ENCODE measurements around the gene TGOLN2.

The TGOLN2 gene

DNA sequence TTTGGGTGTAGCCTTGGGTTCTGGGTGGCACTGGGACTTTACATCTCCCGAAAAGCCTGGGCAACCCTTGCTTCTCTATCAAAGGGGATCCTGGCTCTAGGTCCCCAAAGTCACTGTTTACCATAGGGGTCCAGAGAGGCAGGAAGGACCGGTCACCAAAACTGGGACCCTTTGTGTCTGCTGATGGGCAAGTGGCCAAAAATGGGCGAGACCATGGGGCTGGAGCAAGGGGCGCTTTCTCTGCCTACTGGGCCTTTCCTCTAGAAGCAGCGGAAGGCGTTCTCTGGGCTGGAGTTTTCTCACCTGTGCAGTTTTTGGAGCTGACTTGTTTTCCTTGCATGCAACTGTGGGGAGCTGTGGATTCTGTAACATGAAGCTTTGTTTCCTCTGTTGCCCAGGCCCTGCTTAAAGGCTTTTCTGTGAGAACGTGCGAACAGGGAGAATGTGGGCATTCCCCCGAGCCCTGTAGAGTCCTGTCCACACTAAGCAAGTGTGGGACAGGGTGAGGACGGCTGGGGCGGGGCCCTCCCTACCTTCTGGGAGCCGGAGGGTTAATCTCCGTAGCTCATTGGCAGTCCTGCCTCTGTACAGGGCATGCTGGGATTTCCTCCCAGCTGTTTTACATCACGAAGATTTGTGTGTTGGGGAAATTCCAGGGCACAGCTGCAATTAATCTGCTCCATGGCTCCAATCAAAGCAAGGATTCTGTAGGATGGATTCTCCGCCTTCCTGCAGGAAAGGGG lies 50.2 kb downstream of the TGOLN2 start:
- H3K18ac ChIP-seq (ENCODE audit: low read length): peak overlapping the region; percentile 49
- H3K79me1 ChIP-seq (ENCODE audit: low read depth, low read length): no peaks in the 10 kb centered on the region
- no peak overlapping the region for H4K91ac ChIP-seq (ENCODE audit: low read depth, low read length, poor library complexity)
- H3K4me3 ChIP-seq (ENCODE audit: low read length in 2 of 2): no peak overlapping the region
- H2BK15ac ChIP-seq (ENCODE audit: low read length): peak overlapping the region; percentile 35
- H2AK5ac ChIP-seq (ENCODE audit: low read depth, low read length): no peak overlapping the region
- no peak overlapping the region for H3K9ac ChIP-seq (ENCODE audit: low read depth, low read length, poor library complexity)
- H3K4me1 ChIP-seq (ENCODE audit: control insufficient read depth in 2 of 2, insufficient read depth in 1 of 2, low read depth in 1 of 2, low read length in 2 of 2): peaks cover 3 to 15% of the 10 kb centered on the region in 2 donors
- H2BK120ac ChIP-seq (ENCODE audit: low read depth, low read length): peak overlapping the region; percentile 44
- H3K4me2 ChIP-seq (ENCODE audit: insufficient read depth, low read length, poor library complexity, severe bottlenecking): no peak overlapping the region
- H3K27me3 ChIP-seq (ENCODE audit: control insufficient read depth in 3 of 3, insufficient read depth in 3 of 3, low read depth in 1 of 3, low read length in 3 of 3): no peaks in the 10 kb centered on the region
- peak overlapping the region; percentile 26 for H3K23ac ChIP-seq (ENCODE audit: low read depth, low read length, poor library complexity)
- H4K8ac ChIP-seq (ENCODE audit: low read depth, low read length): no peak overlapping the region
- no peak overlapping the region for H3K14ac ChIP-seq (ENCODE audit: low read length)
- no CpG with 5 or more reads among the region's 15 CpGs for WGBS, 2 donors (ENCODE audit: extremely low coverage in 2 of 2, insufficient read length in 2 of 2, insufficient replicate concordance in 1 of 2)
- H2BK5ac ChIP-seq (ENCODE audit: low read length): peak overlapping the region; percentile 47
- H3K9me3 ChIP-seq (replicated peaks in 1 of 2; ENCODE audit: control insufficient read depth in 2 of 2, insufficient read depth in 1 of 2, low read depth in 1 of 2, low read length in 2 of 2): no peaks in the 10 kb centered on the region
- peak overlapping the region; percentile 28 for H3K27ac ChIP-seq (replicated peaks; ENCODE audit: low read length)
- peaks cover 2 to 3% of the 10 kb centered on the region in 2 donors for H3K36me3 ChIP-seq (replicated peaks in 1 of 2; ENCODE audit: control insufficient read depth in 2 of 2, insufficient read depth in 2 of 2, low read length in 2 of 2)
- H2BK12ac ChIP-seq (ENCODE audit: low read length): no peak overlapping the region
- no peak overlapping the region for H2AFZ ChIP-seq (ENCODE audit: low read length)
- DNase-seq (ENCODE audit: low spot score): no peak
- H3K4ac ChIP-seq (ENCODE audit: low read length): no peak overlapping the region

DNA sequence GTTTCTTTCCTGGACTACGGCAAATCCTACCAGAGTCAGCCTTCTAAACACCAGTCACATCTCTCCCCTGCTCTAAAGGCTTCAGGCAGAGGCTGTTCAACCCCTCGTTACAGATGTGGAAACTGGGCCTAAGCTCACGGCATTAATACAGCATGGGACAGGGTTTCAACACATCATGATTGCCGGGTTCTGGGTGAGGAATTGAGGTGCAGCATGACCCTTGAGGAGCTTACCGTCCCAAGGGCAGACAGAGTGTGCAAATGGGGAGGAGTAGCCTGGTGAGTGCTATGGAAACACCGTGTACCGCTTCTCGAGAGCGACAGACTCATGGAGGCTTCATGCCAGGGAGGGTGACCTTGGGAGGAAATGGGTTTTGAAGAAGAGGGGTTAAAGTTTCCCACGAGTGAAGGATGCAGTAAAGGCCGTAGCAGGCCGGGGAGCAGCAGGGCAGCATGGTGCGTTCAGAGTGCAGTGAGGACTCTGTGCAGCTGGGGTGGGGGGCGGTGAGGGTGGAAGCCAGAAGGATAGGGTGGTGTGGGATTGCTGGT lies 51.1 kb downstream of the TGOLN2 start:
- DNase-seq (ENCODE audit: low spot score): no peak
- Histone ChIP-seq H3K4me2 (ENCODE audit: insufficient read depth, low read length, poor library complexity, severe bottlenecking) (no peak overlapping the region), H3K79me1 (ENCODE audit: low read depth, low read length) (no peaks in the 10 kb centered on the region), H3K9ac (ENCODE audit: low read depth, low read length, poor library complexity) (no peak overlapping the region), H4K91ac (ENCODE audit: low read depth, low read length, poor library complexity) (peak overlapping the region; percentile 45), H3K4me1 (ENCODE audit: control insufficient read depth in 2 of 2, insufficient read depth in 1 of 2, low read depth in 1 of 2, low read length in 2 of 2) (peaks cover 3 to 15% of the 10 kb centered on the region in 2 donors), H3K14ac (ENCODE audit: low read length) (no peak overlapping the region), H2BK120ac (ENCODE audit: low read depth, low read length) (no peak overlapping the region), H3K27ac (replicated peaks; ENCODE audit: low read length) (no peak overlapping the region), H2BK12ac (ENCODE audit: low read length) (no peak overlapping the region), H2AK5ac (ENCODE audit: low read depth, low read length) (peak overlapping the region; percentile 47), H3K36me3 (replicated peaks in 1 of 2; ENCODE audit: control insufficient read depth in 2 of 2, insufficient read depth in 2 of 2, low read length in 2 of 2) (peaks cover 2 to 3% of the 10 kb centered on the region in 2 donors), H3K4ac (ENCODE audit: low read length) (no peak overlapping the region), H3K27me3 (ENCODE audit: control insufficient read depth in 3 of 3, insufficient read depth in 3 of 3, low read depth in 1 of 3, low read length in 3 of 3) (no peaks in the 10 kb centered on the region), H3K4me3 (ENCODE audit: low read length in 2 of 2) (no peak overlapping the region), H3K9me3 (replicated peaks in 1 of 2; ENCODE audit: control insufficient read depth in 2 of 2, insufficient read depth in 1 of 2, low read depth in 1 of 2, low read length in 2 of 2) (no peaks in the 10 kb centered on the region), H4K8ac (ENCODE audit: low read depth, low read length) (no peak overlapping the region), H2BK15ac (ENCODE audit: low read length) (no peak overlapping the region), H2AFZ (ENCODE audit: low read length) (no peak overlapping the region), H3K23ac (ENCODE audit: low read depth, low read length, poor library complexity) (no peak overlapping the region), H3K18ac (ENCODE audit: low read length) (no peak overlapping the region), H2BK5ac (ENCODE audit: low read length) (peak overlapping the region; percentile 59)
- WGBS, 2 donors (ENCODE audit: extremely low coverage in 2 of 2, insufficient read length in 2 of 2, insufficient replicate concordance in 1 of 2): no CpG with 5 or more reads among the region's 14 CpGs

- Histone ChIP-seq H3K4me3 (ENCODE audit: low read length in 2 of 2) (no peak overlapping the region), H3K79me1 (ENCODE audit: low read depth, low read length) (no peaks in the 10 kb centered on the region), H3K4ac (ENCODE audit: low read length) (no peak overlapping the region), H3K36me3 (replicated peaks in 1 of 2; ENCODE audit: control insufficient read depth in 2 of 2, insufficient read depth in 2 of 2, low read length in 2 of 2) (peaks cover 2 to 3% of the 10 kb centered on the region in 2 donors), H3K27ac (replicated peaks; ENCODE audit: low read length) (no peak overlapping the region), H3K4me1 (ENCODE audit: control insufficient read depth in 2 of 2, insufficient read depth in 1 of 2, low read depth in 1 of 2, low read length in 2 of 2) (peaks cover 3 to 15% of the 10 kb centered on the region in 2 donors), H3K9me3 (replicated peaks in 1 of 2; ENCODE audit: control insufficient read depth in 2 of 2, insufficient read depth in 1 of 2, low read depth in 1 of 2, low read length in 2 of 2) (no peaks in the 10 kb centered on the region), H2BK15ac (ENCODE audit: low read length) (no peak overlapping the region), H3K23ac (ENCODE audit: low read depth, low read length, poor library complexity) (no peak overlapping the region), H3K14ac (ENCODE audit: low read length) (no peak overlapping the region), H2BK5ac (ENCODE audit: low read length) (no peak overlapping the region), H2BK12ac (ENCODE audit: low read length) (no peak overlapping the region), H3K4me2 (ENCODE audit: insufficient read depth, low read length, poor library complexity, severe bottlenecking) (no peak overlapping the region), H2BK120ac (ENCODE audit: low read depth, low read length) (no peak overlapping the region), H2AK5ac (ENCODE audit: low read depth, low read length) (no peak overlapping the region), H3K18ac (ENCODE audit: low read length) (no peak overlapping the region), H3K27me3 (ENCODE audit: control insufficient read depth in 3 of 3, insufficient read depth in 3 of 3, low read depth in 1 of 3, low read length in 3 of 3) (no peaks in the 10 kb centered on the region), H4K91ac (ENCODE audit: low read depth, low read length, poor library complexity) (no peak overlapping the region), H2AFZ (ENCODE audit: low read length) (no peak overlapping the region), H4K8ac (ENCODE audit: low read depth, low read length) (no peak overlapping the region), H3K9ac (ENCODE audit: low read depth, low read length, poor library complexity) (no peak overlapping the region)
- no CpG with 5 or more reads among the region's 9 CpGs for WGBS, 2 donors (ENCODE audit: extremely low coverage in 2 of 2, insufficient read length in 2 of 2, insufficient replicate concordance in 1 of 2)
- no peak for DNase-seq (ENCODE audit: low spot score)
These were observed 51.7 kb downstream of the TGOLN2 start for GRCh38 chr2:85275984-85276540.
